Endothelial cell (in vitro differentiated cells): ENCODE data around the gene NHLRC1. TPM values are rescaled to one million over a fixed set of nuclear protein-coding genes. Genes with fewer than 3 reads are reported as not detected.

Experiments used
- DNase-seq: peaks from one replicate; pipeline ENCODE4 v3.0.0; 2021; ENCODE audit warnings: low spot score
- H3K27ac Mint-ChIP-seq: one replicate; pipeline ENCODE4 v1.8.0; 2021; ENCODE audit warnings: mixed read lengths, inconsistent platforms; ENCODE audit not compliant: unreplicated experiment
- H3K27me3 Mint-ChIP-seq: one replicate; pipeline ENCODE4 v1.8.0; 2021; ENCODE audit warnings: mild to moderate bottlenecking, moderate library complexity, mixed read lengths, inconsistent platforms; ENCODE audit not compliant: unreplicated experiment
- H3K36me3 Mint-ChIP-seq: one replicate; pipeline ENCODE4 v1.8.0; 2021; ENCODE audit warnings: mild to moderate bottlenecking, low read depth, mixed read lengths, inconsistent platforms; ENCODE audit not compliant: unreplicated experiment
- H3K4me1 Mint-ChIP-seq: one replicate; pipeline ENCODE4 v1.8.0; 2021; ENCODE audit warnings: mild to moderate bottlenecking, mixed read lengths, inconsistent platforms; ENCODE audit not compliant: unreplicated experiment
- H3K4me3 Mint-ChIP-seq: one replicate; pipeline ENCODE4 v1.8.0; 2021; ENCODE audit warnings: mild to moderate bottlenecking, mixed read lengths, inconsistent platforms; ENCODE audit not compliant: unreplicated experiment
- H3K9me3 Mint-ChIP-seq: one replicate; pipeline ENCODE4 v1.8.0; 2021; ENCODE audit warnings: mixed read lengths, inconsistent platforms; ENCODE audit not compliant: unreplicated experiment
- total RNA-seq: library from RNA; stranded (reverse); fragmentation: NEBNext Ultra II Directional; extraction: Animal tissue kit (Norgen Biotek cat#: 25700); gene quantifications from one replicate; pipeline ENCODE4 v1.2.1, GENCODE V29; 2021; ENCODE audit not compliant: unreplicated experiment
- TF ChIP-seq, protein P1 (sequence below): fragments of 200-600 bp; sonication (generic); IDR thresholded peaks from one replicate; pipeline ENCODE4 v1.5.0; 2021; ENCODE audit warnings: antibody characterized with exemption; ENCODE audit not compliant: unreplicated experiment

Gene NHLRC1
- total RNA-seq, 1 donor from 2014 or later: 0.64 TPM

DNA sequence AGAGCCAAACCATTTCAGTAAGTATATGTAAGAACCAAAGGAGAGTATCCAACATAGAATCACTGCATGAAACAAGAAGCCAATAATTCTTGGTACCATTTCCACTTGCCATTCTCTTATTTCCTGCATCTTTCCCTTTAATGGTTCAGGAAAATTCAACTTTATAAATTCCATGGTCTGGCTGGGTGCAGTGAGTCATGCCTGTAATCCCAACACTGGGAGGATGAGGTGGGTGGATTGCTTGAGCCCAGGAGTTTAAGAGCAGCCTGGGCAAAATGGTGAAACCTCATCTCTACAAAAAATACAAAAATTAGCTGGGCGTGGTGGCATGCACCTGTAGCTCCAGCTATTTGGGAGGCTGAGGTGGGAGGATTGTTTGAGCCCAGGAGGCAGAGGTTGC, 21.2 kb downstream of the NHLRC1 start:
- Mint-ChIP-seq H3K36me3 (peaks cover 3% of the 10 kb centered on the region), H3K27me3 (no peaks in the 10 kb centered on the region), H3K4me1 (peaks cover 5% of the 10 kb centered on the region), H3K27ac (no peak overlapping the region), H3K4me3 (no peak overlapping the region), H3K9me3 (no peaks in the 10 kb centered on the region)
- TF ChIP-seq, protein P1, sequence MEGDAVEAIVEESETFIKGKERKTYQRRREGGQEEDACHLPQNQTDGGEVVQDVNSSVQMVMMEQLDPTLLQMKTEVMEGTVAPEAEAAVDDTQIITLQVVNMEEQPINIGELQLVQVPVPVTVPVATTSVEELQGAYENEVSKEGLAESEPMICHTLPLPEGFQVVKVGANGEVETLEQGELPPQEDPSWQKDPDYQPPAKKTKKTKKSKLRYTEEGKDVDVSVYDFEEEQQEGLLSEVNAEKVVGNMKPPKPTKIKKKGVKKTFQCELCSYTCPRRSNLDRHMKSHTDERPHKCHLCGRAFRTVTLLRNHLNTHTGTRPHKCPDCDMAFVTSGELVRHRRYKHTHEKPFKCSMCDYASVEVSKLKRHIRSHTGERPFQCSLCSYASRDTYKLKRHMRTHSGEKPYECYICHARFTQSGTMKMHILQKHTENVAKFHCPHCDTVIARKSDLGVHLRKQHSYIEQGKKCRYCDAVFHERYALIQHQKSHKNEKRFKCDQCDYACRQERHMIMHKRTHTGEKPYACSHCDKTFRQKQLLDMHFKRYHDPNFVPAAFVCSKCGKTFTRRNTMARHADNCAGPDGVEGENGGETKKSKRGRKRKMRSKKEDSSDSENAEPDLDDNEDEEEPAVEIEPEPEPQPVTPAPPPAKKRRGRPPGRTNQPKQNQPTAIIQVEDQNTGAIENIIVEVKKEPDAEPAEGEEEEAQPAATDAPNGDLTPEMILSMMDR: no peak
- DNase-seq: no peak

DNA sequence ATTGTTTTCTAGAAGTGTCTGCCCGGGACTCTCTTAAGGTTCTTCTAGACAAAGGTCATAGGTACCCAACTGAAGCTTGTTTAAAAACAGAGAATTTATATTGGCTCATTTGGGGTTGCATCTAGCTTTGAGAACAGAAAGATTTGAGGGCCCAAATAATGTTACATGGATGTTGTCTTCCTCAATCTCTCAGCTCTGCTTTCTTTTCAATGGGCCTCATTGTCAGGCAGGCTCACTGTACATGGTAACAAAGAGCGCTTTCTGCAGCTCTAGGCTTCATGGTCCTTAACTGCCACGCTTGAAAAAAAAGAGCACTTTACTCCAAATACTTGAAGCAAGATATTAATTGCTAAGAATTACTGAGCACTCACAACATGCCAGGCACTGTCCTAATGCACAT, 22.2 kb downstream of the NHLRC1 start:
- Mint-ChIP-seq H3K9me3 (no peaks in the 10 kb centered on the region), H3K27ac (no peak overlapping the region), H3K27me3 (no peaks in the 10 kb centered on the region), H3K4me3 (no peak overlapping the region), H3K4me1 (peaks cover 5% of the 10 kb centered on the region), H3K36me3 (no peaks in the 10 kb centered on the region)
- TF ChIP-seq, protein P1: no peak
- DNase-seq: no peak

GRCh38 chr6:18099511-18099910, 23.0 kb downstream of the NHLRC1 start:
- DNase-seq: no peak
- Mint-ChIP-seq H3K4me1 (peaks cover 5% of the 10 kb centered on the region), H3K4me3 (no peak overlapping the region), H3K27me3 (no peaks in the 10 kb centered on the region), H3K27ac (no peak overlapping the region), H3K9me3 (no peaks in the 10 kb centered on the region), H3K36me3 (no peaks in the 10 kb centered on the region)
- TF ChIP-seq, protein P1: no peak

DNA sequence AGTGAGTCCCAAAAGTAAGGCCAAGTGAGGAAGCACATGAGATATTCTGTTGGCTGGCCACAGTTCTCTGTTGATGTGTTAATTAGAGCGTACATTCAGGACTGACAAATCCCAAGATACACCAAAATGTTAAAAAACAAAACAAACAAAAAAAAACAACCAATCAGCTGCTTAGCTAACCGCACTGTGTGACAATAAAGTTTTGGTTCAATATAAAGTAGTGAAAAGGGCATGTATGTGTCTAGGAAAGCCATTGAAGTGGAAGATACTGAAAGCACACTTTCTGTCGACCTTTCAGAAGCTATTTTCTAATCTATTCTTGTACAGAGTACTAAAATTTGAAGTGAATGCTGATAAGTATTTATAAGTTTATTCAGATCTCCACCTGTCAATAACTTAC, 26.1 kb downstream of the NHLRC1 start:
- Mint-ChIP-seq H3K27ac (no peak overlapping the region), H3K4me3 (no peak overlapping the region), H3K27me3 (peaks cover 4% of the 10 kb centered on the region), H3K9me3 (no peaks in the 10 kb centered on the region), H3K36me3 (peaks cover 4% of the 10 kb centered on the region), H3K4me1 (peaks cover 5% of the 10 kb centered on the region)
- DNase-seq: no peak
- TF ChIP-seq, protein P1: no peak

DNA sequence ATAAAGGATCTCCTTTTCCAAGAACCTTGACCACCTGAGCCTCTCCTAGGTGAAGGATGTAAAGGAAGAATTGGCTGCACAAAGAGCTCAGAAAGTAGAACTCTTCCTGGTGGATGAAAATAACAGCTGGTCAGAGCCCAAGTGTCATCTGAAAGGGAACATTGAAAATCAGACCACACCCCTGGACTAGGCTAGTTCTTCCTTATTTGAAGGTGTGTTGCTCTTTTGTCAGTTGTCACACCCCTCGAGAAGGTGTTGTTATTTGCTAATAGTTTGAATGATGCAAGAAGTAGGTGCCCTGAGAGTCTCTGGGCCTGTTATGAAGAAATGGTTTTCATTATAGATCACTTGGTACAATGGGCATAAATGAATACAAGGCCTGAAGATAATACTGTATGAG, 31.1 kb downstream of the NHLRC1 start:
- Mint-ChIP-seq H3K27me3 (peaks cover 8% of the 10 kb centered on the region), H3K27ac (no peak overlapping the region), H3K36me3 (peaks cover 17% of the 10 kb centered on the region), H3K4me1 (no peaks in the 10 kb centered on the region), H3K9me3 (no peaks in the 10 kb centered on the region), H3K4me3 (peak overlapping the region; percentile 13)
- no peak for DNase-seq
- TF ChIP-seq, protein P1: no peak
